ENCODE measurements around the gene PNMA8A. TPM values are rescaled to one million over a fixed set of nuclear protein-coding genes. Genes with fewer than 3 reads are reported as not detected.

The PNMA8A gene
- polyA plus RNA-seq, 1 donor from 2014 or later = 234 TPM

DNA sequence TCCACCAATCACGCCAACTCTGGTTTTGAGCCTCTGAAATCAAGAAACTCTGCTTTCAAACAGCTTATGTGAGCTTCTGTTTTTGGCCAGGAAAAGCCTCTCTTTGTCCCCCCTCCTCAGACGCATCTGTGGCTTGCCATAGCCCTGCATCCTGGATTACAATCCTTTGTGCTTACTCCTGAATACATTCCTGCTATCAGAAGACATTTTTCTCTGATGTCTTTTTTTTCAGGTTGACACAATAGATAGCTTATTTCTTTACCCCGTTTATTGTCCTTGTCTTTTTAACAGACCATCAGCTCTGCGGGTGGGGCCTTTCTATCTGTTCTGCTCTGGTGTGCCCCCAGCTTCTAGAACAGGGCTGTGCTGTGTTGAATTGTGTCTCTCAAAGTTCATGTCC, 13.3 kb upstream of the PNMA8A start:
- no peaks in the 10 kb centered on the region for H3K9me3 ChIP-seq (ENCODE audit: low read length)
- no peak overlapping the region for H2AFZ ChIP-seq (ENCODE audit: low read depth, low read length)
- no peaks in the 10 kb centered on the region for H3K9me2 ChIP-seq (ENCODE audit: insufficient read depth, low read length)
- H3F3A ChIP-seq (ENCODE audit: insufficient read depth, low read length, poor library complexity, severe bottlenecking) = peaks cover 4% of the 10 kb centered on the region
- no peaks in the 10 kb centered on the region for H4K20me1 ChIP-seq (ENCODE audit: insufficient read depth)
- H3K79me2 ChIP-seq (replicated peaks; ENCODE audit: insufficient read depth, low read length) = no peaks in the 10 kb centered on the region
- no peak for TF ChIP-seq MXI1 (conservative IDR thresholded peaks at IDR 0.05; ENCODE audit: poor library complexity, severe bottlenecking)
- no peak for TF ChIP-seq EZH2 (IDR thresholded peaks at IDR 0.05; ENCODE audit: borderline replicate concordance, insufficient read depth, low read length, poor library complexity, severe bottlenecking)
- no peak for TF ChIP-seq TAF1 (IDR thresholded peaks at IDR 0.05; ENCODE audit: low read depth)
- no peak for TF ChIP-seq POLR2AphosphoS5 (IDR thresholded peaks at IDR 0.05)
- no peak for TF ChIP-seq SMC3 (conservative IDR thresholded peaks at IDR 0.05; ENCODE audit: poor library complexity)
- no peak for TF ChIP-seq RAD21 (conservative IDR thresholded peaks at IDR 0.05)
- no peak for TF ChIP-seq REST (IDR thresholded peaks at IDR 0.05; ENCODE audit: borderline replicate concordance)
- TF ChIP-seq, protein P1, sequence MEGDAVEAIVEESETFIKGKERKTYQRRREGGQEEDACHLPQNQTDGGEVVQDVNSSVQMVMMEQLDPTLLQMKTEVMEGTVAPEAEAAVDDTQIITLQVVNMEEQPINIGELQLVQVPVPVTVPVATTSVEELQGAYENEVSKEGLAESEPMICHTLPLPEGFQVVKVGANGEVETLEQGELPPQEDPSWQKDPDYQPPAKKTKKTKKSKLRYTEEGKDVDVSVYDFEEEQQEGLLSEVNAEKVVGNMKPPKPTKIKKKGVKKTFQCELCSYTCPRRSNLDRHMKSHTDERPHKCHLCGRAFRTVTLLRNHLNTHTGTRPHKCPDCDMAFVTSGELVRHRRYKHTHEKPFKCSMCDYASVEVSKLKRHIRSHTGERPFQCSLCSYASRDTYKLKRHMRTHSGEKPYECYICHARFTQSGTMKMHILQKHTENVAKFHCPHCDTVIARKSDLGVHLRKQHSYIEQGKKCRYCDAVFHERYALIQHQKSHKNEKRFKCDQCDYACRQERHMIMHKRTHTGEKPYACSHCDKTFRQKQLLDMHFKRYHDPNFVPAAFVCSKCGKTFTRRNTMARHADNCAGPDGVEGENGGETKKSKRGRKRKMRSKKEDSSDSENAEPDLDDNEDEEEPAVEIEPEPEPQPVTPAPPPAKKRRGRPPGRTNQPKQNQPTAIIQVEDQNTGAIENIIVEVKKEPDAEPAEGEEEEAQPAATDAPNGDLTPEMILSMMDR (IDR thresholded peaks at IDR 0.05; ENCODE audit: poor library complexity, severe bottlenecking) = no peak
- no peak for TF ChIP-seq EP300 (conservative IDR thresholded peaks at IDR 0.05; ENCODE audit: poor library complexity, severe bottlenecking)
- peak overlapping the region; percentile 6 for H3K27ac ChIP-seq (ENCODE audit: low read length)
- H3K4me3 ChIP-seq (ENCODE audit: low read length) = no peak overlapping the region
- no peaks in the 10 kb centered on the region for H3K27me3 ChIP-seq (ENCODE audit: insufficient read depth, low read depth, low read length)
- H3K9ac ChIP-seq (ENCODE audit: low read length) = peak overlapping the region; percentile 3
- no peaks in the 10 kb centered on the region for H3K36me3 ChIP-seq (ENCODE audit: insufficient read depth, low read length)
- H3K4me2 ChIP-seq (ENCODE audit: low read length) = no peak overlapping the region

GRCh38 chr19:46482631-46483030, 11.3 kb upstream of the PNMA8A start:
- H3K27ac ChIP-seq (ENCODE audit: low read length) = no peak overlapping the region
- no peaks in the 10 kb centered on the region for H3K9me3 ChIP-seq (ENCODE audit: low read length)
- no peaks in the 10 kb centered on the region for H3K36me3 ChIP-seq (ENCODE audit: insufficient read depth, low read length)
- H3K9me2 ChIP-seq (ENCODE audit: insufficient read depth, low read length) = no peaks in the 10 kb centered on the region
- H3K9ac ChIP-seq (ENCODE audit: low read length) = no peak overlapping the region
- TF ChIP-seq POLR2AphosphoS5 (IDR thresholded peaks at IDR 0.05) = no peak
- TF ChIP-seq SMC3 (conservative IDR thresholded peaks at IDR 0.05; ENCODE audit: poor library complexity) = no peak
- TF ChIP-seq RAD21 (conservative IDR thresholded peaks at IDR 0.05) = no peak
- no peak for TF ChIP-seq EZH2 (IDR thresholded peaks at IDR 0.05; ENCODE audit: borderline replicate concordance, insufficient read depth, low read length, poor library complexity, severe bottlenecking)
- TF ChIP-seq, protein P1 (IDR thresholded peaks at IDR 0.05; ENCODE audit: poor library complexity, severe bottlenecking) = no peak
- TF ChIP-seq EP300 (conservative IDR thresholded peaks at IDR 0.05; ENCODE audit: poor library complexity, severe bottlenecking) = no peak
- no peak for TF ChIP-seq TAF1 (IDR thresholded peaks at IDR 0.05; ENCODE audit: low read depth)
- TF ChIP-seq REST (IDR thresholded peaks at IDR 0.05; ENCODE audit: borderline replicate concordance) = no peak
- no peak for TF ChIP-seq MXI1 (conservative IDR thresholded peaks at IDR 0.05; ENCODE audit: poor library complexity, severe bottlenecking)
- no peaks in the 10 kb centered on the region for H3K79me2 ChIP-seq (replicated peaks; ENCODE audit: insufficient read depth, low read length)
- H2AFZ ChIP-seq (ENCODE audit: low read depth, low read length) = no peak overlapping the region
- no peak overlapping the region for H3K4me3 ChIP-seq (ENCODE audit: low read length)
- H3K4me2 ChIP-seq (ENCODE audit: low read length) = no peak overlapping the region
- H3K27me3 ChIP-seq (ENCODE audit: insufficient read depth, low read depth, low read length) = no peaks in the 10 kb centered on the region
- no peaks in the 10 kb centered on the region for H4K20me1 ChIP-seq (ENCODE audit: insufficient read depth)
- H3F3A ChIP-seq (ENCODE audit: insufficient read depth, low read length, poor library complexity, severe bottlenecking) = peaks cover 4% of the 10 kb centered on the region

All from neural cell (in vitro differentiated cells).